Measurements from ENCODE around the gene KIAA0408.

DNA sequence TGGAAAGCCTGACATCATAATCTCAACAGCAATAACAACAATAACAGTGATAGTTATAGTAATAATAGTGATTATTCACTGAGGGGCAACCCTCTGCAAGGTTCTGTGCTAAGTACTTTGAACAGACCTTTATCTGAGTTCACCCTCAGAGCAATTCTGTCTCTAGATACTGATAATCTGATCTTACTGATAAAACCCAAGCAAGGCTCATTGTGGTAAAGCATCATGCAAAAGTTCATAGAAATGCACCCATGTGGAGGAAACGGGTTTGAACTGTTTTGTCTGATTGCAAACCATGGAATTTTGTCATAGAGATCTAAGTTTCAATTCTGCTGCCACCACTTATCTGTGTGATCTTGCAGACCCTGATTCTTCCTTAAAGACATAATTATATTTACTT, 1.3 kb upstream of the KIAA0408 start:
- TF ChIP-seq POLR2A (IDR thresholded peaks at IDR 0.05; ENCODE audit: low read length) (no peak), GATA1 (IDR thresholded peaks at IDR 0.05; ENCODE audit: low read depth, low read length) (no peak)
